Activated CD4-positive, alpha-beta T cell treated with anti-CD3 and anti-CD28 coated beads, Interleukin-2, amount 50 U/mL, for 48 hours (primary cell): ENCODE measurements around the gene PDE4D.
"Not testable (repeated sequence)": the region's sequence is repeated elsewhere in the genome, so short reads cannot be mapped to it uniquely, and the experiment has no call there.

ENCODE experiments used
- DNase-seq, 2 experiments: peaks; one replicate each; pipeline ENCODE4 v3.0.0-alpha.2; 2020

The PDE4D gene

DNA sequence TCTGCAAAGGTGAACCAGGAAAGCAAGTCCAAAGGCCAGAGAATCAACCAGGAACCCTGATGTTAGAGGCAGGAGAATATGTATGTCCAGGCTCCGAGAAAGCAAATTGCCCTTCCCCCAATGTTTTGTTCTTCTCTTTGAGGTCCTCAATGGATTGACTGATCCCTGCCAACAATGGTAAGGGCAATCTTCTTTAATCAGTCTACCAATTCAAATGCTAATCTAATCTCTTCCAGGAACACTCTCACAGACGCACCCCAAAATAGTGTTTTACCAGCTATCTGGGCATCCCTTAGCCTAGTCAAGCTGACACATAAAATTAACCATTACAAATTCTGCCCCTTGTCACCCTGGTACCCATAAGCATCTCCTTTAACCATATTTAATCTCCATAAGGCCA lies 912.6 kb downstream of the PDE4D start:
- no peak for DNase-seq

- DNase-seq: no peak
Observed at GRCh38 chr5:58979090-58979489, 914.4 kb downstream of the PDE4D start.

- no peak for DNase-seq
Observed at GRCh38 chr5:58974601-58975000, 918.9 kb downstream of the PDE4D start.

DNA sequence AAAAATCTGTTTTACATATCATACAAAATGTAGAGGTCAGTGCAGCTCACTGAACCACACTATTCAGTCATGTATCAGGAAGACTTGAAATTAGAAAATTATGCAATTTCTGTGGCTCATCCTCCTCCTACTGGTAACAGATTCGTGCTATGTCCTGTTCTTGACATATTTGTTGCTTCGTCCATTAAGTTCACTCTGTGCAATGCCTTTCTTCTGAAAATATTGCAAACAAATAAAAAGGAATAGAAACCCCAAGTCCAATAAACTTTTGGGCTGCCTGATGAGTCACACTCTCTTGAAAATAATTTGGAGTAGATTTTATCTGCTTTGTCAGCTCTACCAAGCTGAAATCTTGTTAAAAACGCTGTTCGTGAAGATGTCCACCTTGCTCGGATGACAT lies 919.4 kb downstream of the PDE4D start:
- DNase-seq: no peak

DNA sequence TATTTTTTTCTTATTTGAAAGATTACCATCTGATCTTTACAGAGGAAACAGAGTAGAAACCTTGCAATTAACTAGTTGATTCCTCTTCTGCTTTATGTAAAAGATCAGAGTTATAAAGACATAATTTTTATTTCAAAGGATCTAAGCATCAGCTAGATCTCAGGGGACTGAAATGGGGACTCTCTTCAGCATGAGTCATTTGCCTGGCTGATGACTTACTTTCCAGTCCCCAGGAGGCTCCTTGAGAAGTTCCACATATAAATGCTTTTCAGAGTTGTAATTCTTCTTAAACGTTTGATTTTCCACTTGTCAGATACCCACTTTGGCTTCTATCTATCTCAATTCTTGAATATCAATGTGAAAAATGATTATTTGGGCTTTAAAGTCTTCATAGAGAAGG lies 921.2 kb downstream of the PDE4D start:
- no peak for DNase-seq

GRCh38 chr5:58970766-58971165 lies 922.8 kb downstream of the PDE4D start:
- no peak for DNase-seq

GRCh38 chr5:58969795-58970194 lies 923.7 kb downstream of the PDE4D start:
- no peak for DNase-seq

DNA sequence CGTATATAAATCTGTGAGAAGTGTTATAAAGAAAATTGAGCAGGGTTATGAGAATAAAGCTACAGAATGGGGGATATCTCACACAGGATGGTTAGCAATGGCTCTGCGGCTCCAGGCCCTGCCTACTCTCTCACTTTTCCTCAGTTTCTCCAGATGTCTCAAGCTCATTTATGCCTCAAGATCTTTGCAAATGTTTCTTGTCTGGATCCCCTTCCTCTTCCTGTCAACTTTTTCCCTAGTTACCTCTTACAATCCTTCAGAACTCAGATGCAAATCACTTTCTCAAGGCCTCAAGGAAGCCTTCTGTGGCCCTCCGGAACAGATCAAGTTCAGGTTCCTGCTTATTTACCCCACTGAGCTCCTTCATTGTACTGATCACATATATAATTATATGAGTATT lies 924.3 kb downstream of the PDE4D start:
- DNase-seq: no peak

DNA sequence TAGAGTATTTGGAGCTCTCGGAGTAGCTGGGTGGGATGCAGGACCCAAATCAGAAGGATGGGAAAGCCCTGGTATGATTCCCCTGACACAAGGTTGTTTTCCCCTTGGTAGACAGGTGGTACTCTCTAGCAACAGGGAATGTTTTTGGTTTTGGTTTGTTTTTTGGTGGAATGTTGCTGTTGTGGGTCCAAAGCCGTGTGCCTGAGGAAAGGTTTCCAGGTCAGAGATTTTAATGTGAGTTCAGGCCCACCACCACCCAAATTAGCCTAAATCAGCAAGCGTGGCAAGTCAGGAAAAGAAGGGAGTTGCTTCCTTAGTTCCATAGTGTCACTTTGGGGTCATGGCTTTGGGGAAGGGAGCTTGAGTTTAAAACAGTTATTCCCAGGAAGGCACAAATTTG lies 925.2 kb downstream of the PDE4D start:
- DNase-seq: no peak

DNA sequence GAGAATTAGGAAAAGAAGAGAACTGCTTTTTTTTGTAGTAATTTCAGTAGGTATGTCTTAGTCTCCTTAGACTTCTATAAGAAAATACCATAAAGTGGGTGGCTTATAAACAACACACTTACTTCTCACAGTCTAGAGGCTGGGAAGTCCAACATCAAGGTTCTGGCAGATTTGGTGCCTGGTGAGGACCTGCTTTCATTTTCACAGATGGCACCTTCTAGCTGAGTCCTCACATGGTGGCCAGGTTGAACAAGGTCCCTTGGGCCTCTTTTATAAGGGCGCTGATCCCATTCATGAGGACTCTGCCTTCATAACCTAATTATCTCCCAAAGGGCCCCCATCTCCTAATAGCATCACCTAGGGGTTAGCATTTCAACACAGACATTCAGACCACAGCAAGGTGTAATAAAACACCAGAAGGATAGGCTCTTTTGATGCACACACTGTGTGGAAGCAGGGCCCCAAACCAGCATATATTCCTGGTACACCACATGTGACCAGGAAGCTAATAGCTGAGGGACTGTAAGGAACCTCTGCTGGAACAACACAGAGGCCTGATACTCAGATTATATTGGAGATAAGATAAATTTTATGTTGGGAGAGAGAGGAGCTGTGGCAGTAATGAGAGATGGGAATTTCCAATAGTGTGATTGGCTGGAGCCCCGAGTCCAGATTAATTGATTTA lies 925.8 kb downstream of the PDE4D start:
- DNase-seq: no peak

GRCh38 chr5:58965677-58966414 lies 927.7 kb downstream of the PDE4D start:
- no peak for DNase-seq

- DNase-seq: no peak
Observed at GRCh38 chr5:58963821-58964220, 929.7 kb downstream of the PDE4D start.

DNA sequence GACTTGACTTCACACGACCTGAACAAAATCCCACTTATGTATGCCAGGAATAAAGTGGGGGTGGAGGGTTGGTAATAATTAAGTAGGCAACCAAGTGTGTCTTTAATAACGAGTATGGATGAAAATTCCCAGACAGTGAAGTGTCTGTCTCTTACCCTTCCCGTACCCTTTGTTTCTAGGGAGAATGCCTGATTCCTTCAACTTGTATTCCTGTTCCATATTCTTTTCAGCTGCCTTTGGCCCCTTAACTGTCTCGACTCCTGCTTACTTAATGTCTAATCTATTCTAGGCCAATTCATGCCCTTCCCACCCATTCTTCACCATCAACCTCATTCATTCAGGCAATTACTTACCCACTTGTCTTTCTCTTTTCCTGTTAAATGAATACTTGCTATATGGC lies 930.2 kb downstream of the PDE4D start:
- no peak for DNase-seq

- no peak for DNase-seq
Observed at GRCh38 chr5:58961631-58962280, 931.8 kb downstream of the PDE4D start.

DNA sequence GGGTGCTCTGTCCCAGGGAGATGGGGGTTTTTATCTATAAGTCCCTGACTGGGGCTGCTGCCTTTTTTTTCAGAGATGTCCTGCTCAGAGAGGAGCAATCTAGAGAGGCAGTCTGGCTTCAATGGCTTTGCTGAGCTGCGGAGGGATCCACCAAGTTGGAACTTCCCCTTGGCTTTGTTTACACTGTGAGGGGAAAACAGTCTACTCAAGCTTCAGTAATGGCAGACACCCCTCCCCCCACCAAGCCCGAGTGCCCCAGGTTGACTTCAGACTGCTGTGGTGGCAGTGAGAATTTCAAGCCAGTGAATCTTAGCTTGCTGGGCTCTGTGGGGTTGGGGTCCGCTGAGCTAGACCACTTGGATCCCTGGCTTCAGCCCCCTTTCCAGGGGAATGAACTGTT lies 934.8 kb downstream of the PDE4D start:
- no peak for DNase-seq

DNA sequence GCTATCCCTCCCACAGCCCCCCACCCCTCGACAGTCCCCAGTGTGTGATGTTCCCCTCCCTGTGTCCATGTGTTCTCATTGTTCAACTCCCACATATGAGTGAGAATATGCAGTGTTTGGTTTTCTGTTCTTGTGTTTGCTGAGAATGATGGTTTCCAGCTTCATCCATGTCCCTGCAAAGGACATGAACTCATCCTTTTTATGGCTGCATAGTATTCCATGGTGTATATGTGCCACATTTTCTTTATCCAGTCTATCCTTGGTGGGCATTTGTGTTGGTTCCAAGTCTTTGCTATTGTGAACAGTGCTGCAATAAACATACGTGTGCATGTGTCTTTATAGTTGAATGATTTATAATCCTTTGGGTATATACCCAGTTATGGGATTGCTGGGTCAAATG lies 940.3 kb downstream of the PDE4D start:
- not testable (repeated sequence) for DNase-seq

DNA sequence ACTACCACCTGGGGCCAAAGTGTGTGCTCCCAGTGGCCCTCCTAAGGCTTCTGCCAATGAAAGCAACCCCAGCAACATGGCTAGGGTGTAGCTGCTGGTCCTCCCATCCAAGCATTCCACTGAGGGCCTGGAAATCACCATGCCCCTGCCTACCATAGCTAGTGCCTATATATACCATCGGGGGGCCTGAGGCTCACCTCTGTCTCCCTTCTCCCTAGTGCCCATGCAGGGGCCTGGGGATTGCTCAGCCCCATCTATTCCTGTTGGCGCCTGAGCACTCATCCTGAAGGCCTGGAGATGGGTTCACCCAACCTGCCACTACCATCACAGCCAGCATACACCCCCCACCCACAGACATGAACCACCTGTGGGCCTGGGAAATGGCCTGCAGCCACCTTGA lies 943.3 kb downstream of the PDE4D start:
- no peak for DNase-seq

GRCh38 chr5:58946230-58946629 lies 947.3 kb downstream of the PDE4D start:
- DNase-seq: no peak

DNA sequence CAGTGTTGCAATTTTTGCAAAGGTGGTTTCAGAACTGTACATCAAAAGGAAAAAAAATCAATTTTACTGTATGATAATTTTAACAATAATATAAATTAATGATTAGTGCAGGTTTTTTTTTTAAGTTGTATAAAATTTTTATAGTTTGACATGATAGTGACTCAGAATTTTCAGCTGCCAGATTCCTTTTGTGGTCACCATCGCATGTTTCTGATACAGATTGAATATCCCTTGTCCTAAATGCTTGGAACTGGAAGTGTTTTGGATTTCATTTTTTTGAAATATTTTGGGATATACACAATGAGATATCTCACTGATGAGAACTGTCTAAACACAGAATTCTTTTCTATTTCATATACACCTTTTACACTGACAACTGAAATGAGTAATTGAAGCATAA lies 949.3 kb downstream of the PDE4D start:
- DNase-seq: no peak

- no peak for DNase-seq
Observed at GRCh38 chr5:58940446-58940845, 953.1 kb downstream of the PDE4D start.

DNA sequence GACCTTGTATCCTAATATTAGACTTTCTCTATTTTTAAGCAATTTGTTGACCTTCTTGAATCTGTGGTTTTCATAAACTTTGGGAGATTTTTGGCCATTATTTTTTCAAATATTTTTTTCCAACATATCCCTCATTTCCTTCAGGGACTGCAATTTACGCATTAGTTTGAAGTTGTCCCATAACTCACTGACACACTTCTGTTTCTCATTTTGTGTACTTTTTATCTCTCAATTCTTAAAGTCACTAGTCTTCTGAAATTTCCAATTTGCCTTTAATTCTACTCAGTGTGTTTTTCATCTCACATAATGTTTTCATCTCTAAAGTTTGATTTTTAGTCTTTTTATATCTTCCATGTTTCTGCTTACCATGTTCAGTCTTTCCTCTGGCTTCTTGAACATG lies 953.9 kb downstream of the PDE4D start:
- DNase-seq: no peak

DNA sequence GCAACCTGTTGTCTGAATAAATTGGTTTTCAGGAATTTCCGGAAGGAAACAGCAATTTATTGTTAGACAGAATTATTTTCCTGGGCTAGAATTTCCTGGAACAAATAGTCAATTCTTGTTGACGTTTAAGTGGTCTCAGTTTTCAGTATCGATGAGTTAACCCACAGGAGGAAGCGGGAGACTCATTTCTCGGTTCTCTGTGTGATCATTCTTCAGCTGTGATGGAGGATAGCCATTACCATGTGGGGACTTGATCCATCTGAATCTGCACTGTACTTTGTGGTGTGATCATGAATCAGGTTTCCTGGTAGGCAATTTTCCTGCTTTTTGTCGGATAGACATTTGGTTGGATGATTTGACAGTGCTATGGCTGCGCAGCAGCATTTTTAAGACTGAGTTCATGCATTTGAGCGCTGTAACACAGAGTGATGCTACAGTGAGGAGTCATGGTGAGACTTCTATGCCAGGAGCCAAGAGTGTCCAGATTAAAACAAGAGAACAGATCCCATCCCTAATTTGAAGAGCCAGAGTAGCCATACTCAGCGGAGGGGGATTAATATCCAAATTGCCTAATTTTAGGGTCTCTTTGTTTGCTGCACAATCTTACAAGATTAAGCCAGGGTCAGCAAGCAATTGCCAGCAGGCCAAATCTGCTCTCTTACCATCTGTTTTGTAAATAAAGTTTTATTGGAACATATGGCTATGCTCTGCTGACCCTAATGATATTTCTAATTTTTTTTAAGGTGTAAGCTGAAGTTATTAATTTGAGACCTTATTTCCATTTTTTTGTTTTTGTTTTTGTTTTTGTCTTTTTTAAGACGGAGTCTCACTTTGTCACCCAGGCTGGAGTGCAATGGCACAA lies 954.7 kb downstream of the PDE4D start:
- no peak for DNase-seq

- DNase-seq: no peak
Observed at GRCh38 chr5:58937031-58937681, 956.4 kb downstream of the PDE4D start.
